ENCODE measurements around the gene SLC19A1.

- TF ChIP-seq CTCF (IDR thresholded peaks at IDR 0.05) (no peak), POLR2A (IDR thresholded peaks at IDR 0.05) (no peak)
Observed at GRCh38 chr21:45508607-45509565, 33.4 kb downstream of the SLC19A1 start.
